Fibroblast of upper back skin (primary cell): ENCODE data around the gene PCSK7.
"Not testable (repeated sequence)": the region's sequence is repeated elsewhere in the genome, so short reads cannot be mapped to it uniquely, and the experiment has no call there.

ENCODE experiments used
- DNase-seq: peaks from one replicate; pipeline ENCODE4 v3.0.0-alpha.2; 2013

PCSK7 gene

GRCh38 chr11:117195761-117196160, 36.1 kb downstream of the PCSK7 start:
- DNase-seq, result no peak

GRCh38 chr11:117195258-117195657, 36.6 kb downstream of the PCSK7 start:
- no peak for DNase-seq

- no peak for DNase-seq
These were observed 37.6 kb downstream of the PCSK7 start for GRCh38 chr11:117194267-117194666.

GRCh38 chr11:117193130-117194020, 38.5 kb downstream of the PCSK7 start:
- no peak for DNase-seq

- no peak for DNase-seq
These were observed 39.4 kb downstream of the PCSK7 start for GRCh38 chr11:117192401-117192875.

GRCh38 chr11:117191680-117192400, 40.0 kb downstream of the PCSK7 start:
- no peak for DNase-seq

- DNase-seq, result no peak
These were observed 41.8 kb downstream of the PCSK7 start for GRCh38 chr11:117189941-117190544.

GRCh38 chr11:117189191-117189940, 42.5 kb downstream of the PCSK7 start:
- DNase-seq, result no peak

GRCh38 chr11:117188620-117189081, 43.2 kb downstream of the PCSK7 start:
- DNase-seq, result no peak

- DNase-seq, result no peak
These were observed 43.9 kb downstream of the PCSK7 start for GRCh38 chr11:117187799-117188481.

GRCh38 chr11:117187428-117187798, 44.5 kb downstream of the PCSK7 start:
- DNase-seq, result no peak

GRCh38 chr11:117187007-117187406, 44.9 kb downstream of the PCSK7 start:
- DNase-seq, result no peak

GRCh38 chr11:117186431-117186761, 45.5 kb downstream of the PCSK7 start:
- no peak for DNase-seq

- DNase-seq, result no peak
These were observed 46.0 kb downstream of the PCSK7 start for GRCh38 chr11:117185736-117186430.

GRCh38 chr11:117183724-117184349, 48.0 kb downstream of the PCSK7 start:
- DNase-seq, result no peak

- not testable (repeated sequence) for DNase-seq
These were observed 48.7 kb downstream of the PCSK7 start for GRCh38 chr11:117183178-117183577.

- DNase-seq, result no peak
These were observed 49.3 kb downstream of the PCSK7 start for GRCh38 chr11:117182551-117182935.

- DNase-seq, result no peak
These were observed 50.0 kb downstream of the PCSK7 start for GRCh38 chr11:117181586-117182550.

GRCh38 chr11:117180661-117181585, 51.0 kb downstream of the PCSK7 start:
- peak; percentile 62 for DNase-seq
